ENCODE data around the gene ARHGAP28.

DNA sequence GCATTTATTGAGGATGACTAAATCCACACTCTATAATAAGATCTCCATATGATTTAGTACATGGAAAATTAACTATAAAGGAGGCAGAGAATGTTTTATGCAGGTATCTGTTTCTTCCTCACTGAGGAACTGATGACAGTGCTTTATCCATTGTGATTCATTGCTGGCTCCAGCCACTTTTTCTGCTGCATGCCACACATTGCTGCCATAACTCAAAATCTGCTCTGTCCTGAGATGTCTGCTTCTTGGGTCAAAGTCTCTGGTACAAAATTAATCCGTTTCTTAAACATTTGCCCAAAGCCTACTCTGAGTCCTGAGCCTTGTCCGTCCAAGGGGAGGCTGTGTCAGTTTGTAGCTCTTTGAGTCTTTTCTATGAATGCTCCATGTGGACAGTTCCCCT lies 15.5 kb upstream of the ARHGAP28 start:
- TF ChIP-seq, protein P1, sequence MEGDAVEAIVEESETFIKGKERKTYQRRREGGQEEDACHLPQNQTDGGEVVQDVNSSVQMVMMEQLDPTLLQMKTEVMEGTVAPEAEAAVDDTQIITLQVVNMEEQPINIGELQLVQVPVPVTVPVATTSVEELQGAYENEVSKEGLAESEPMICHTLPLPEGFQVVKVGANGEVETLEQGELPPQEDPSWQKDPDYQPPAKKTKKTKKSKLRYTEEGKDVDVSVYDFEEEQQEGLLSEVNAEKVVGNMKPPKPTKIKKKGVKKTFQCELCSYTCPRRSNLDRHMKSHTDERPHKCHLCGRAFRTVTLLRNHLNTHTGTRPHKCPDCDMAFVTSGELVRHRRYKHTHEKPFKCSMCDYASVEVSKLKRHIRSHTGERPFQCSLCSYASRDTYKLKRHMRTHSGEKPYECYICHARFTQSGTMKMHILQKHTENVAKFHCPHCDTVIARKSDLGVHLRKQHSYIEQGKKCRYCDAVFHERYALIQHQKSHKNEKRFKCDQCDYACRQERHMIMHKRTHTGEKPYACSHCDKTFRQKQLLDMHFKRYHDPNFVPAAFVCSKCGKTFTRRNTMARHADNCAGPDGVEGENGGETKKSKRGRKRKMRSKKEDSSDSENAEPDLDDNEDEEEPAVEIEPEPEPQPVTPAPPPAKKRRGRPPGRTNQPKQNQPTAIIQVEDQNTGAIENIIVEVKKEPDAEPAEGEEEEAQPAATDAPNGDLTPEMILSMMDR (conservative IDR thresholded peaks at IDR 0.05; ENCODE audit: low read depth, low read length) = no peak
- no peak for TF ChIP-seq EZH2 (IDR thresholded peaks at IDR 0.05; ENCODE audit: borderline replicate concordance, low read depth, low read length, poor library complexity, severe bottlenecking)

Measured in A673 (cell line).